Measurements from ENCODE around the gene NARF. TPM values are rescaled to one million over a fixed set of nuclear protein-coding genes. Genes with fewer than 3 reads are reported as not detected.

The NARF gene
- total and polyA plus RNA-seq, 2 experiments from 2014 or later: 66.1 to 67.1 TPM

- no peak overlapping the region for H3K27ac Mint-ChIP-seq
Measured at GRCh38 chr17:82502207-82502606, 43.7 kb downstream of the NARF start.

More at GRCh38 chr17:82502207-82502606, 43.7 kb downstream of the NARF start:
- no peak for DNase-seq (ENCODE audit: low spot score)
- no peaks in the 10 kb centered on the region for H3K36me3 Mint-ChIP-seq (ENCODE audit: low read depth)
- Histone ChIP-seq H3K9me2 (ENCODE audit: insufficient read depth) (no peaks in the 10 kb centered on the region), H2AFZ (no peak overlapping the region), H3K27ac (ENCODE audit: low read depth) (no peak overlapping the region), H3K27me3 (ENCODE audit: insufficient read depth) (peaks cover 18% of the 10 kb centered on the region), H3K4me2 (no peak overlapping the region), H4K20me1 (replicated peaks; ENCODE audit: insufficient read depth) (no peaks in the 10 kb centered on the region), H3K36me3 (ENCODE audit: insufficient read depth) (no peaks in the 10 kb centered on the region), H3K4me1 (ENCODE audit: insufficient read depth) (no peaks in the 10 kb centered on the region; the same call in 1 of the 2 replicates), H3K4me3 (no peak overlapping the region), H3F3A (replicated peaks; ENCODE audit: low read depth) (0 out of 2 replicates have a peak, but pooled peaks cover 7% of the 10 kb centered on the region), H3K79me2 (replicated peaks; ENCODE audit: insufficient read depth) (no peaks in the 10 kb centered on the region)
- H3K9me3 Mint-ChIP-seq: no peaks in the 10 kb centered on the region
- H3K4me1 Mint-ChIP-seq: 0 out of 3 replicates have a peak, but pooled peaks cover 2% of the 10 kb centered on the region
- no peak for ATAC-seq
- TF ChIP-seq ZNF462 (CRISPR knock-in tag; IDR thresholded peaks at IDR 0.05) (no peak), ETS1 (IDR thresholded peaks at IDR 0.05) (no peak), EZH2phosphoT487 (IDR thresholded peaks at IDR 0.05; ENCODE audit: unreplicated experiment) (no peak), ZNF114 (CRISPR knock-in tag; IDR thresholded peaks at IDR 0.05) (no peak)
- H3K4me3 Mint-ChIP-seq: no peak overlapping the region
- peaks cover 29% of the 10 kb centered on the region for H3K27me3 Mint-ChIP-seq (ENCODE audit: insufficient read depth, low read depth, poor library complexity)
